CD8-positive, alpha-beta memory T cell (primary cell): ENCODE measurements around the gene METRN. TPM values are rescaled to one million over a fixed set of nuclear protein-coding genes. Genes with fewer than 3 reads are reported as not detected.

ENCODE experiments used
- CTCF ChIA-PET: fragments of 350-600 bp; sonication (Branson Sonifier 250); formaldehyde crosslinking; loops from one replicate; lab custom pipeline; 2021; ENCODE audit warnings: antibody characterized with exemption; lab: Charles Lee
- POLR2A ChIA-PET: fragments of 350-600 bp; sonication (Branson Sonifier 250); formaldehyde crosslinking; loops from one replicate; lab custom pipeline; 2021; ENCODE audit warnings: antibody characterized with exemption; lab: Charles Lee
- DNase-seq, 5 donors: peaks; one replicate each; pipeline versions ENCODE4 v3.0.0 to v3.0.0-alpha.2; 2020 to 2022; ENCODE audit warnings: mixed read lengths in 1 of 5
- H3K27ac ChIP-seq: one replicate; pipeline ENCODE4 v1.7.0; 2013; ENCODE audit warnings: low read depth, mild to moderate bottlenecking, low read length, moderate library complexity
- H3K27me3 ChIP-seq: 2 replicates; pipeline ENCODE4 v1.7.0; 2013; ENCODE audit warnings: low read length, mild to moderate bottlenecking; ENCODE audit not compliant: insufficient read depth, poor library complexity, severe bottlenecking
- H3K36me3 ChIP-seq: 2 replicates; pipeline ENCODE4 v1.7.0; 2013; ENCODE audit warnings: mild to moderate bottlenecking, low read length, moderate library complexity; ENCODE audit not compliant: insufficient read depth
- H3K4me1 ChIP-seq: 2 replicates; pipeline ENCODE4 v1.7.0; 2013; ENCODE audit warnings: mild to moderate bottlenecking, low read length, moderate library complexity; ENCODE audit not compliant: insufficient read depth
- H3K4me3 ChIP-seq: 2 replicates; pipeline ENCODE4 v1.7.0; 2013; ENCODE audit warnings: mild to moderate bottlenecking, low read length
- H3K9me3 ChIP-seq: 2 replicates; pipeline ENCODE4 v1.7.0; 2013; ENCODE audit warnings: mild to moderate bottlenecking, low read length
- H3K27ac Mint-ChIP-seq, 8 donors: one replicate each; pipeline ENCODE4 v1.8.0; 2020 to 2021; ENCODE audit warnings: mixed read lengths in 8 of 8, mild to moderate bottlenecking in 6 of 8, inconsistent platforms in 3 of 8, moderate library complexity in 3 of 8
- H3K27me3 Mint-ChIP-seq, 2 donors: one replicate each; pipeline ENCODE4 v1.8.0; 2020 to 2021; ENCODE audit warnings: mixed read lengths in 2 of 2, mild to moderate bottlenecking in 1 of 2, moderate library complexity in 1 of 2
- H3K36me3 Mint-ChIP-seq, 3 donors: one replicate each; pipeline ENCODE4 v1.8.0; 2020 to 2021; ENCODE audit warnings: mixed read lengths in 3 of 3, inconsistent platforms in 1 of 3, mild to moderate bottlenecking in 1 of 3
- H3K4me1 Mint-ChIP-seq, 3 donors: one replicate each; pipeline ENCODE4 v1.8.0; 2020 to 2021; ENCODE audit warnings: mixed read lengths in 3 of 3, inconsistent platforms in 1 of 3, mild to moderate bottlenecking in 1 of 3
- H3K4me3 Mint-ChIP-seq, 7 donors: one replicate each; pipeline ENCODE4 v1.8.0; 2020 to 2021; ENCODE audit warnings: mixed read lengths in 7 of 7, mild to moderate bottlenecking in 6 of 7, moderate library complexity in 4 of 7, inconsistent platforms in 2 of 7
- H3K9me3 Mint-ChIP-seq, 5 donors: one replicate each; pipeline ENCODE4 v1.8.0; 2020 to 2022; ENCODE audit warnings: mixed read lengths in 5 of 5, mild to moderate bottlenecking in 3 of 5, moderate library complexity in 2 of 5, inconsistent platforms in 1 of 5
- polyA plus RNA-seq: library from polyadenylated mRNA; unstranded; fragments of 300-500 nt; fragmentation: Illumina TruSeq; gene quantifications from one replicate; pipeline ENCODE4 v1.2.3, GENCODE V29; 2021
- total RNA-seq, 2 experiments: library from RNA; stranded (reverse); gene quantifications; one replicate each; pipeline ENCODE4 v1.2.3, GENCODE V29; 2021

METRN gene
- total and polyA plus RNA-seq, 3 experiments from 2014 or later = 34.8 to 50.3 (median 38.2) TPM

DNA sequence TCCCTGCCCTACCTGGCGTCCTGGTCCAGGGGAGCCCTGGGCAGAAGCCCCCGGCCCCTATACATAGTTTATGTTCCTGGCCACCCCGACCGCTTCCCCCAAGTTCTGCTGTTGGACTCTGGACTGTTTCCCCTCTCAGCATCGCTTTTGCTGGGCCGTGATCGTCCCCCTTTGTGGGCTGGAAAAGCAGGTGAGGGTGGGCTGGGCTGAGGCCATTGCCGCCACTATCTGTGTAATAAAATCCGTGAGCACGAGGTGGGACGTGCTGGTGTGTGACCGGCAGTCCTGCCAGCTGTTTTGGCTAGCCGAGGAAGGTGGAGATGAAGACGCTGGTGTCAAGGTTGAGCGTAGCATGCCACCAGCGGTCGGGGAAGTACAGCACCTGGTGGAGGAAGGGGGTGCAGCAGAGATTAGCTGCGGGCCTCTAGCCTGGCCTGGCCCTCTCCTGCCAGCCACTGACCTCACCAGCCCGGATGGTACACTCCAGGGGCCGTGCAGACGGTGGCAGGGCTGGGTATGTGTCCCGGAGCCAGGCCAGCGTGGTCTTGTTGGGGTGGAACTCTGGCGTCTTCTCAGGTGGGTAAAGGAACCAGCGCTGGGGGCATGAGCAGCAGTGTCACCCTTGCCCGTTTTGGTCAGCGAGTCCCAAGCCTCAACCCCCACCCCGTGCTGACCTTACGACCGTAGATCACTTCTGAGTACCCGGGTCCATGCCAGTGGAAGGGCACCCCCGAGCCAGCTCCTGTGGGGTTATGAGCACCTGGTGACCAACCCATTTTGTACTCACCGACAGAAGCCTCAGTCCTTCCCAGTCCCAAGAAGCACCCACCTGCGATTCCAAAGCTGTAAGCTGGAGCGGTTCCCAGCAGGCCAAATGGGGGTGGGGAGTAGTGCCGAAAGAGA, 32.2 kb upstream of the METRN start:
- Histone ChIP-seq H3K4me1 (peaks cover 36% of the 10 kb centered on the region), H3K4me3 (no peak overlapping the region), H3K27ac (peak overlapping the region; percentile 61), H3K9me3 (no peaks in the 10 kb centered on the region), H3K27me3 (no peaks in the 10 kb centered on the region), H3K36me3 (peaks cover 8% of the 10 kb centered on the region)
- no peaks in the 10 kb centered on the region for H3K9me3 Mint-ChIP-seq
- peaks cover 0 to 38% (median 3%) of the 10 kb centered on the region in 3 donors for H3K36me3 Mint-ChIP-seq
- ChIA-PET CTCF (interaction anchor here (1.3 to 2.3 kb wide), 2 partner anchors 10 to 13 kb away, joined by 4 to 7 read pairs; no protein-coding TSS in a partner anchor), POLR2A (interaction anchor here (0.6 kb wide), 2 partner anchors 449 to 1087 kb away, joined by 3 to 6 read pairs; no protein-coding TSS in a partner anchor)
- peak overlapping the region; percentile 66 to 84 (median 81) for H3K4me3 Mint-ChIP-seq
- DNase-seq = no peak
- H3K27ac Mint-ChIP-seq = peak overlapping the region; percentile 2 to 91 (median 72)
- no peaks in the 10 kb centered on the region for H3K27me3 Mint-ChIP-seq
- H3K4me1 Mint-ChIP-seq = peaks cover 13 to 52% (median 17%) of the 10 kb centered on the region in 3 donors

DNA sequence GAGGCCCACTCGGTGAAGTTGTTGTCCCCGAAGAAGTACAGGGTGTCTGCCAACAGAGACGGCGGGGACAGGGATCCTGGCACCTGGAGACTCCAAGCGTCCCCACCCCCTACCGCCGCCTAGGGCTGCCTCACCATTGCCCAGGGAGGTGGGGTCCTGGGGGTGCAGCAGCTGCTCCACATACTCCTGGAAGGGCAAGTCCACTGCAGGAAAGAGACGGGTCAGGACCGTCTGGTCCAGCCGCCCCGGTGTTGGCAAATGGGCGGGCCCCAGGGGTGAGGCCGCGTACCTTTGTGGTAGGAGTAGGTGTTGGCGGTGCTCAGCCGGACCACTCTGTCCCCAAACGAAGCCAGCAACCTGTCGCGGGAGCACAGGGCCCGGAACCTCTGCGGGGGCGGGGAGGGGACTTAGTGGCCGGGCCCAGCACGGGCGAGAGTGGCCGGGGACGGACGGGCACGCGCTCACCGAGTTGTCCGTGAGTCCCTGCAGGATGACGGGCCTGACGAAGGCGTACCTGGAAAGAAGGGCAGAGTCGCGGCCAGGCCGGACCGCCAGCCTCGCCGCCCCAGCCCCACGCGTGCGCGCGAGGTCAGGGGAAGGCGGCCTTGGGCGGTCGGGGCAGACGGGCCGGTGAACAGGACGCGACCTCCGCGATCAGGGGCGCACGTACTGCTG, 31.4 kb upstream of the METRN start:
- Histone ChIP-seq H3K9me3 (no peaks in the 10 kb centered on the region), H3K27ac (peak overlapping the region; percentile 61), H3K27me3 (no peaks in the 10 kb centered on the region), H3K36me3 (peaks cover 8% of the 10 kb centered on the region), H3K4me3 (peak overlapping the region; percentile 41), H3K4me1 (peaks cover 39% of the 10 kb centered on the region)
- no peak for DNase-seq
- ChIA-PET CTCF (interaction anchor here (1.0 to 2.3 kb wide), 2 partner anchors 12 to 24 kb away, joined by 3 to 7 read pairs; no protein-coding TSS in a partner anchor), POLR2A (interaction anchor here (0.6 to 1.4 kb wide), 3 partner anchors 9 to 95 kb away, joined by 3 to 8 read pairs (median 4); no protein-coding TSS in a partner anchor)
- Mint-ChIP-seq H3K9me3 (no peaks in the 10 kb centered on the region), H3K36me3 (peaks cover 0 to 38% (median 3%) of the 10 kb centered on the region in 3 donors), H3K4me3 (peak overlapping the region; percentile 65 to 84 (median 81)), H3K4me1 (peaks cover 13 to 52% (median 17%) of the 10 kb centered on the region in 3 donors), H3K27ac (peak overlapping the region in 6 of 8 donors; percentile 29 to 90 (median 61)), H3K27me3 (no peaks in the 10 kb centered on the region)

DNA sequence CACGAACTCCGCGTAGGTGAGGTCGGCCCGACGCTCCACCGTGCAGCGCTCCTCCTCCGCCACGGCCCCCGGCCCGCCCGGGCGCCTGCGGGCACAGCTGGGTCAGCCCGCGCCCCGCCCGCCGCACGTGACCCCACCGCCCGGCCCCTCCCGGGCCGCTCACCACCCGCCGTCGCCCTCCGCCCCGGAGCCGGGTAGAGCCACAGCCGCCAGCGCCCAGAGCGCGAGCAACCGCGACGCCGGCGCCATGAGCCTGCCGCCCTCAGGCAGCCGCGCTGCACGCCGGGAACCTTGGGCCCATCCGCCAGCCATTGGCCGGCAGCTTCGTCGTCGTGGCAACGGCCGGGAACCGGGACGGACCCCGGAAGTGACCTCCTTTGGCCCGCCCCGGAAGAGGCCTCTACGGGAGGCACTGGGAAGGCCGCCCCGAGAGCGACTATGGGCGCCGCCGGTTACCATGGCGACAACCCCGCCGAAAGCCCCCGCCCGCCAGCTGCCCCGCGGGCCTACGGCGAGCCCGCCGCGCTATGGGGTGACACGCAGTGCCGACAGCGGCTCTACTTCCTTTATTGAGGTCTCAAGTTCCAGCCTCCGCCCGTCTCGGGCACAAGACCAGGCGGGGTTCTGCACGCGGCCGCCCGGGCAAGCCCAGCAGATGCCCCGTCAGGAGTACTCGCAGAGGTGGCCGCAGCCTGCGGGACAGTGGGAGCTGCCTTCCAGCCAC, 30.7 kb upstream of the METRN start, which contains the start of gene JMJD8:
JMJD8 (minus strand) TSS at position 264 of the 724 bp plus-strand sequence; CDS start at position 249, 15 bp downstream.
- H3K4me1 Mint-ChIP-seq = peaks cover 8 to 55% (median 19%) of the 10 kb centered on the region in 3 donors
- Histone ChIP-seq H3K36me3 (peaks cover 8% of the 10 kb centered on the region), H3K9me3 (no peaks in the 10 kb centered on the region), H3K4me3 (peak within 1 kb of the TSS; percentile 41), H3K4me1 (peaks cover 44% of the 10 kb centered on the region), H3K27ac (peak within 1 kb of the TSS; percentile 61), H3K27me3 (no peaks in the 10 kb centered on the region)
- peak within 1 kb of the TSS in 6 of 8 donors; percentile 73 to 90 (median 81) for H3K27ac Mint-ChIP-seq
- no peaks in the 10 kb centered on the region for H3K9me3 Mint-ChIP-seq
- H3K27me3 Mint-ChIP-seq = no peaks in the 10 kb centered on the region
- DNase-seq = peak; percentile 93 to 97 (median 95)
- POLR2A ChIA-PET = interaction anchor here (0.6 to 1.4 kb wide), 5 partner anchors 9 to 96 kb away, joined by 3 to 8 read pairs (median 3); no protein-coding TSS in a partner anchor
- H3K36me3 Mint-ChIP-seq = peaks cover 0 to 38% (median 3%) of the 10 kb centered on the region in 3 donors
- H3K4me3 Mint-ChIP-seq = peak within 1 kb of the TSS; percentile 65 to 91 (median 81)
- CTCF ChIA-PET = interaction anchor here (1.0 kb wide), 1 partner anchor 25 kb away, joined by 3 read pairs; no protein-coding TSS in a partner anchor

DNA sequence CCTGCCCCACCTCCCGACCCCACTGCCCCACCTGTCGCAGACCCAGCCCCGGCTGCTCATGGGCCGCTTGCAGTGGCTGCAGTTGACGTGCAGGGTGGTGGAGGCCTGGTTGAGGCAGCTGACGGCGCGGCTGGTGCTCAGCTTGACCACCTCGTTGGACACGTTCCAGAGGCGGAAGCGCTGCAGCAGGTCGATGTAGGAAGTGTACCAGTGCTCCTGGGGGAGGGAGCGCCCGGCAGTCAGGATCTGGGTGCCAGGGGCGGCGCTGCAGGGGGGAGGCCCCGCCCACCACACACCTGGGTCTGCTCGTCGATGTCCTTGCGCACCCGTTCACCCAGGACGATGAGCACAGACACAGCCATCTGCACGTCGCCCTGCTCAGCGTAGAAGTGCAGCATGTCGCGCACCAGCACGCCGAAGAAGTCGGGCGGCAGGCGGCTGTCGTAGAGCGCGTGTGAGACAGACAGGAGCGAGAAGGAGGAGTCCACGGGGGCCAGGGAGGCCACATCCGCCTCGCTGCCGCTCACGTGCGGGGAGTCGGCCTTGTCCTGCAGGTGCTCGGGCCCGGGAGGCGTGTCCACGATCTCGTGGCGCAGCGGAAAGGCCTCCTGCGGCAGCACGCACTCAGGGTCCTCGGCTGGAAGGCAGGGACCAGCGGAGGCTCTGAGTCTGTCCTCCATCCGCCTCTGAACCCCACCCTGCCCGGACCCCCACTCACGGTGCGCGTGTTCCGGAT, 29.8 kb upstream of the METRN start:
- Mint-ChIP-seq H3K27me3 (no peaks in the 10 kb centered on the region), H3K27ac (peak overlapping the region in 1 of 8 donors; percentile 46), H3K4me3 (no peak overlapping the region), H3K36me3 (peaks cover 0 to 39% (median 3%) of the 10 kb centered on the region in 3 donors), H3K9me3 (no peaks in the 10 kb centered on the region), H3K4me1 (peaks cover 9 to 61% (median 24%) of the 10 kb centered on the region in 3 donors)
- Histone ChIP-seq H3K27ac (no peak overlapping the region), H3K36me3 (peaks cover 8% of the 10 kb centered on the region), H3K4me3 (no peak overlapping the region), H3K9me3 (no peaks in the 10 kb centered on the region), H3K4me1 (peaks cover 47% of the 10 kb centered on the region), H3K27me3 (no peaks in the 10 kb centered on the region)
- ChIA-PET CTCF (no interaction called here), POLR2A (interaction anchor here (0.8 to 1.4 kb wide), 3 partner anchors 10 to 40 kb away, joined by 3 to 8 read pairs (median 3); no protein-coding TSS in a partner anchor)
- DNase-seq = no peak

DNA sequence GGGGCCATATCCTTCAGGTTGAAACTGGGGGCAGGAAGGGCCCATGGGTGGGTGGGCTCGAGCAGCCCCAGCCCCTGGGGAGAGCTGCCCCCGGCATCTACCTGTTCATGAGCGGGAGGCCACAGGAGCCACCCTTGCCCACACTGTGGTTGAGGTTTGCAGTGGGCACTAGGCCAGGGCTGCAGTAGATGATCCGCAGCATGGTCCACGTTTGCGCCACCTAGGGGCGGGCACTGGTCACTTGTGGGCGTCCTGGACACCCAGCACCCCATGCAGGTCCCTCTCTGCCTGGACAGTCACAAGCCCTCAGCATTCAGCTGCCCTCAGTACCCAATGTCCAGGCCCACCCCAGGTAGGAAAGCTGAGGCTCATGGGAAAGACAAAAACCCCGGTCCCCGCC, 29.0 kb upstream of the METRN start:
- no peak for DNase-seq
- Histone ChIP-seq H3K27ac (no peak overlapping the region), H3K4me1 (peaks cover 45% of the 10 kb centered on the region), H3K36me3 (peaks cover 8% of the 10 kb centered on the region), H3K27me3 (no peaks in the 10 kb centered on the region), H3K9me3 (no peaks in the 10 kb centered on the region), H3K4me3 (no peak overlapping the region)
- Mint-ChIP-seq H3K27ac (peak overlapping the region in 2 of 8 donors; percentile 38 to 54), H3K4me3 (peak overlapping the region in 6 of 7 donors; percentile 5 to 55 (median 40)), H3K4me1 (peaks cover 18 to 65% (median 28%) of the 10 kb centered on the region in 3 donors), H3K9me3 (no peaks in the 10 kb centered on the region), H3K36me3 (peaks cover 0 to 38% (median 3%) of the 10 kb centered on the region in 3 donors), H3K27me3 (no peaks in the 10 kb centered on the region)
- ChIA-PET CTCF (no interaction called here), POLR2A (interaction anchor here (1.4 kb wide), 1 partner anchor 18 kb away, joined by 4 read pairs; the partner anchor contains the start of gene RHOT2)

DNA sequence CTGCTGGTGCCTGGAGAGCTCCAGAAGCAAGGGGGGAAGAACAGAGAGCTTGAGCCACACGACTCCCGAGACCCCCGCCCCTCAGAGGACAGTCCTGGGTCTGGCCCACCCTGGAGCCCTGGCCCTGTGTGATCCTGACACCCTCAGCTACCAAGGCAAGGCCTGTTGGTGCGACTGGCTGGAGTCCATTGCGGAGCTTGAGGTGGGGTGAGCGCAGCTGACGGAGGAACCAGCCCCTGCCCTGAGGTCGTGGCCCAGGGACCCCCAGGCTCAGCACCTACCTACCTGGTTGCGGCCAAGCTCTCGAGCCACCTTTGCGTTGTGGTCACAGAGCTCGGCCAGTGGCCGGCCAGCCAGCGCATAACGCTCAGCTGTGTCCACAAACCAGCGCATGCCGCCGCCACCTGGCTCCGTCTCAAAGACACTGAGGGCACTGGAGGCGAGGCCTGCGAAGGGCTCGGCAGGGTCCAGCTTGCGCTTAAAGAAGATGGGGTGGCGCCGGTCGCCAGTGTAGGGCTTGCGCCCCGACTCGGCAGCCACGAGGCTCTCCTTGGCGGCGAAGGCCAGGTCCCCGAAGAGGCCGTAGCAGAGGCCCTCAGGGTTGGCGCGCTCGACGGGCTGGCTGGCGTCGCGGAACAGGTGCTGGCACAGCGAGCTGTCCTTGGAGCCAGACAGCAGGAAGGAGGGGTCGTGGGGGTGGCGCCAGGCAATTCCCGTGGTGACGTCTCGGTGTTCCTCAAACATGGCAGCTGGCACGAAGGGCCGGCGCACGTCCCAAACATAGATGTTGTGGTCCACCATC, 28.3 kb upstream of the METRN start:
- H3K4me3 Mint-ChIP-seq = peak overlapping the region in 2 of 7 donors; percentile 18 to 42
- DNase-seq = no peak
- H3K4me1 ChIP-seq = peaks cover 38% of the 10 kb centered on the region
- peak overlapping the region in 1 of 8 donors; percentile 51 for H3K27ac Mint-ChIP-seq
- H3K36me3 ChIP-seq = peaks cover 5% of the 10 kb centered on the region
- no peaks in the 10 kb centered on the region for H3K27me3 Mint-ChIP-seq
- CTCF ChIA-PET = interaction anchor here (1.5 kb wide), 1 partner anchor 19 kb away, joined by 3 read pairs; the partner anchor contains the start of gene RHOT2
- no peaks in the 10 kb centered on the region for H3K9me3 Mint-ChIP-seq
- peaks cover 0 to 31% (median 3%) of the 10 kb centered on the region in 3 donors for H3K36me3 Mint-ChIP-seq
- H3K9me3 ChIP-seq = no peaks in the 10 kb centered on the region
- H3K4me3 ChIP-seq = no peak overlapping the region
- no peak overlapping the region for H3K27ac ChIP-seq
- H3K4me1 Mint-ChIP-seq = peaks cover 17 to 62% (median 24%) of the 10 kb centered on the region in 3 donors
- no peaks in the 10 kb centered on the region for H3K27me3 ChIP-seq
- POLR2A ChIA-PET = interaction anchor here (0.6 to 1.4 kb wide), 2 partner anchors 12 to 19 kb away, joined by 4 to 6 read pairs; partner anchors contain the start of gene RHOT2
